ENCODE data around the gene TMEM170B.

- TF ChIP-seq, protein P1, sequence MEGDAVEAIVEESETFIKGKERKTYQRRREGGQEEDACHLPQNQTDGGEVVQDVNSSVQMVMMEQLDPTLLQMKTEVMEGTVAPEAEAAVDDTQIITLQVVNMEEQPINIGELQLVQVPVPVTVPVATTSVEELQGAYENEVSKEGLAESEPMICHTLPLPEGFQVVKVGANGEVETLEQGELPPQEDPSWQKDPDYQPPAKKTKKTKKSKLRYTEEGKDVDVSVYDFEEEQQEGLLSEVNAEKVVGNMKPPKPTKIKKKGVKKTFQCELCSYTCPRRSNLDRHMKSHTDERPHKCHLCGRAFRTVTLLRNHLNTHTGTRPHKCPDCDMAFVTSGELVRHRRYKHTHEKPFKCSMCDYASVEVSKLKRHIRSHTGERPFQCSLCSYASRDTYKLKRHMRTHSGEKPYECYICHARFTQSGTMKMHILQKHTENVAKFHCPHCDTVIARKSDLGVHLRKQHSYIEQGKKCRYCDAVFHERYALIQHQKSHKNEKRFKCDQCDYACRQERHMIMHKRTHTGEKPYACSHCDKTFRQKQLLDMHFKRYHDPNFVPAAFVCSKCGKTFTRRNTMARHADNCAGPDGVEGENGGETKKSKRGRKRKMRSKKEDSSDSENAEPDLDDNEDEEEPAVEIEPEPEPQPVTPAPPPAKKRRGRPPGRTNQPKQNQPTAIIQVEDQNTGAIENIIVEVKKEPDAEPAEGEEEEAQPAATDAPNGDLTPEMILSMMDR (IDR thresholded peaks at IDR 0.05), result no peak
- TF ChIP-seq POLR2A (IDR thresholded peaks at IDR 0.05), result no peak
These were observed 85.7 kb downstream of the TMEM170B start for GRCh38 chr6:11623272-11623671.

Data from uterus (tissue), 2 donors.